Liver (tissue), 9 donors: Measurements from ENCODE around the gene CPLX3. TPM values are rescaled to one million over a fixed set of nuclear protein-coding genes. Genes with fewer than 3 reads are reported as not detected.

Source experiments
- DNase-seq: peaks from one replicate; pipeline ENCODE4 v3.0.0-alpha.2; 2017; ENCODE audit warnings: low spot score
- H3K27ac ChIP-seq, 2 donors: one replicate each; pipeline ENCODE4 v1.7.0; 2013; ENCODE audit warnings: inconsistent platforms in 2 of 2, low read length in 2 of 2, control low read depth in 1 of 2, low read depth in 1 of 2, mild to moderate bottlenecking in 1 of 2
- H3K27me3 ChIP-seq, 4 donors: one replicate each; pipeline versions ENCODE4 v1.6.1 to v1.7.0; 2013; ENCODE audit warnings: low read length in 3 of 4, inconsistent platforms in 1 of 4, mild to moderate bottlenecking in 1 of 4, moderate library complexity in 1 of 4; ENCODE audit not compliant: control insufficient read depth in 4 of 4, insufficient read depth in 4 of 4
- H3K36me3 ChIP-seq, 4 donors: one replicate each; pipeline versions ENCODE4 v1.6.1 to v1.7.0; 2013; ENCODE audit warnings: low read length in 3 of 4, mild to moderate bottlenecking in 3 of 4, low read depth in 1 of 4, moderate library complexity in 1 of 4; ENCODE audit not compliant: control insufficient read depth in 4 of 4, insufficient read depth in 3 of 4
- H3K4me1 ChIP-seq, 4 donors: one replicate each; pipeline versions ENCODE4 v1.6.1 to v1.7.0; 2013; ENCODE audit warnings: low read length in 3 of 4, mild to moderate bottlenecking in 3 of 4, moderate library complexity in 1 of 4; ENCODE audit not compliant: control insufficient read depth in 4 of 4, insufficient read depth in 4 of 4
- H3K4me3 ChIP-seq, 3 donors: one replicate each; pipeline versions ENCODE4 v1.6.1 to v1.7.0; 2013; ENCODE audit warnings: low read length in 3 of 3, control low read depth in 1 of 3, low read depth in 1 of 3, mild to moderate bottlenecking in 1 of 3
- H3K9ac ChIP-seq, 2 donors: one replicate each; pipeline ENCODE4 v1.7.0; 2013; ENCODE audit warnings: low read length in 2 of 2, mild to moderate bottlenecking in 2 of 2, moderate library complexity in 2 of 2, control low read depth in 1 of 2, low read depth in 1 of 2
- H3K9me3 ChIP-seq, 4 donors: one replicate each; pipeline versions ENCODE4 v1.6.1 to v1.7.0; 2013; ENCODE audit warnings: low read length in 3 of 4; ENCODE audit not compliant: control insufficient read depth in 4 of 4
- EGR1 ChIP-seq, 2 donors: IDR thresholded peaks; 2 replicates each; pipeline ENCODE4 v1.6.1; 2016 to 2018; ENCODE audit warnings: antibody characterized with exemption in 2 of 2, low read depth in 2 of 2
- FOXA1 ChIP-seq: IDR thresholded peaks from 2 replicates; pipeline ENCODE4 v1.6.1; 2016; ENCODE audit warnings: antibody characterized with exemption
- HNF4A ChIP-seq, 2 donors: conservative IDR thresholded peaks; 2 replicates each; pipeline ENCODE4 v1.6.1; 2016; ENCODE audit warnings: antibody characterized with exemption in 2 of 2, mild to moderate bottlenecking in 2 of 2
- NR2F2 ChIP-seq: IDR thresholded peaks from 2 replicates; pipeline ENCODE4 v1.6.1; 2016; ENCODE audit warnings: antibody characterized with exemption
- RAD21 ChIP-seq, 2 donors: IDR thresholded peaks; 2 replicates each; pipeline ENCODE4 v1.6.1; 2016; ENCODE audit warnings: antibody characterized with exemption in 2 of 2, mild to moderate bottlenecking in 2 of 2
- RXRA ChIP-seq, 2 donors: IDR thresholded peaks; 2 replicates each; pipeline ENCODE4 v1.6.1; 2017 to 2018; ENCODE audit warnings: antibody characterized with exemption in 2 of 2, mild to moderate bottlenecking in 1 of 2
- SP1 ChIP-seq: IDR thresholded peaks from 2 replicates; pipeline ENCODE4 v1.6.1; 2018; ENCODE audit warnings: antibody characterized with exemption, mild to moderate bottlenecking
- TAF1 ChIP-seq: conservative IDR thresholded peaks from 2 replicates; pipeline ENCODE4 v1.6.1; 2016; ENCODE audit warnings: antibody characterized with exemption, mild to moderate bottlenecking
- YY1 ChIP-seq: IDR thresholded peaks from 2 replicates; pipeline ENCODE4 v1.6.1; 2016; ENCODE audit warnings: antibody characterized with exemption, mild to moderate bottlenecking
- WGBS: extraction: QIAGEN DNeasy Blood & Tissue Kit; methylation state at CpG from one replicate; pipeline ENCODE4 v1.1.7; 2013; 5-methylcytosine and 5-hydroxymethylcytosine counted together
- polyA plus RNA-seq, 2 donors: library from polyadenylated mRNA; stranded (reverse) in 1 of 2; unstranded in 1 of 2; fragments of 200-250 nt in 1 of 2; fragments of >200 nt in 1 of 2; fragmentation: Nextera tagmentation in 1 of 2; extraction: Ambion mirVana in 1 of 2; gene quantifications; one replicate each; pipeline versions ENCODE4 v1.2.1 to v1.2.3, GENCODE V29; 2013 to 2015
- total RNA-seq, 2 donors: library from RNA; depleted of rRNA; stranded (reverse); fragments of >200 nt; gene quantifications; one replicate each; pipeline ENCODE4 v1.2.3, GENCODE V29; 2014
- TF ChIP-seq, protein P1 (sequence below): IDR thresholded peaks from 2 replicates; pipeline ENCODE4 v1.6.1; 2016; ENCODE audit warnings: antibody characterized with exemption
- TF ChIP-seq, protein P2 (sequence below): fragments of 150-350 bp; IDR thresholded peaks from 2 replicates; pipeline ENCODE4 v1.5.1; 2017; ENCODE audit warnings: improper control_type of control experiment, low read depth, low read length; ENCODE audit not compliant: missing input control
- TF ChIP-seq, protein P3 (sequence below): IDR thresholded peaks from 2 replicates; pipeline ENCODE4 v1.6.1; 2016; ENCODE audit warnings: antibody characterized with exemption
- TF ChIP-seq, protein P4 (sequence below): IDR thresholded peaks from 2 replicates; pipeline ENCODE4 v1.6.1; 2016; ENCODE audit warnings: antibody characterized with exemption
- donor health status: healthy.
- donor health status: healthy.
- donor health status: healthy.
- donor health status: healthy.
- donor health status: healthy.

Gene CPLX3
- total and polyA plus RNA-seq, 4 donors, result not detected

DNA sequence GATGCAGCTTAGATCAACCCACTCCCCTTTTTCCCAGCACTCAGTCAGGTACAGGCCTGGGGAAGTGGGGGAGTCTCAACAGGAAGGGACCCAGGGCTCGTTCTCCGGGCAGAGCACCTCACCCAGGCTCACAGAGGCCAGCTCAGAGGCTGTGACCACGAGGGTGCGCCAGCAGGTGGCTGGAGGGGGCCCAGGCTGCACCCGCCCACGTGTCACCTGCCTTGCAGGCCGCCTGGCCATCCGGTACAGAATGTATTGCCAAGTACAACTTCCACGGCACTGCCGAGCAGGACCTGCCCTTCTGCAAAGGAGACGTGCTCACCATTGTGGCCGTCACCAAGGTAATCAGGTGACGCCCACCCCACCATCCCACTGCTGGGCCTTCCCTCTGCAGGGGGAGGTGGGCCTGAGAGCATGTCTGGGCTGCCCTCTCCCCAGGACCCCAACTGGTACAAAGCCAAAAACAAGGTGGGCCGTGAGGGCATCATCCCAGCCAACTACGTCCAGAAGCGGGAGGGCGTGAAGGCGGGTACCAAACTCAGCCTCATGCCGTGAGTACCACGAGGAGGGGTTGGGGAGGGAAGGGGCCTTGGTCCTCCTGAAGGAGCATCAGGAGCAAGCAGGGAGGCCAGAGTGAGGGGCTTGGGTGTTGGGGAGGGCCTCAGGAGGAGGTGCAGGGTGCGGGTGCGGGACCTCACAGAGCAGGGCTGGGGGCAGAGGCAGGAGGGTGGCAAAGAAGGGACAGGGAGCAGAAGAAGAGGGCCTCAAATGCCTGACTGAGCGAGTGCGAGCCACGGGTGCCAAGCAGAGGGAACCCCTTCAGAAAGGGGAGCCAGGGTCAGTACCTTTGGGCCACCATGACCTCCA lies 27.8 kb upstream of the CPLX3 start:
- Histone ChIP-seq H3K4me1 (peaks cover 23 to 62% (median 51%) of the 10 kb centered on the region in 4 donors), H3K36me3 (peaks cover 6 to 32% (median 20%) of the 10 kb centered on the region in 4 donors), H3K9ac (peak overlapping the region in 1 of 2 donors; percentile 62), H3K4me3 (no peak overlapping the region), H3K27me3 (no peaks in the 10 kb centered on the region), H3K9me3 (no peaks in the 10 kb centered on the region), H3K27ac (peak overlapping the region; percentile 76 to 77)
- 51% methylated on average over 25 of the region's 25 CpGs for WGBS
- no peak for DNase-seq
- TF ChIP-seq RAD21 (IDR thresholded peaks at IDR 0.05) (peak; percentile 39 to 55), YY1 (peak; percentile 55), TAF1 (no peak), SP1 (peak; percentile 40), RXRA (IDR thresholded peaks at IDR 0.05) (peak in 1 of 2 donors; percentile 77), HNF4A (conservative IDR thresholded peaks at IDR 0.05) (peak in 1 of 2 donors; percentile 71), EGR1 (IDR thresholded peaks at IDR 0.05; ENCODE audit: low read depth in 2 of 2) (peak in 1 of 2 donors; percentile 86)
- TF ChIP-seq, protein P1, sequence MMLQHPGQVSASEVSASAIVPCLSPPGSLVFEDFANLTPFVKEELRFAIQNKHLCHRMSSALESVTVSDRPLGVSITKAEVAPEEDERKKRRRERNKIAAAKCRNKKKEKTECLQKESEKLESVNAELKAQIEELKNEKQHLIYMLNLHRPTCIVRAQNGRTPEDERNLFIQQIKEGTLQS, result no peak
- TF ChIP-seq, protein P2, sequence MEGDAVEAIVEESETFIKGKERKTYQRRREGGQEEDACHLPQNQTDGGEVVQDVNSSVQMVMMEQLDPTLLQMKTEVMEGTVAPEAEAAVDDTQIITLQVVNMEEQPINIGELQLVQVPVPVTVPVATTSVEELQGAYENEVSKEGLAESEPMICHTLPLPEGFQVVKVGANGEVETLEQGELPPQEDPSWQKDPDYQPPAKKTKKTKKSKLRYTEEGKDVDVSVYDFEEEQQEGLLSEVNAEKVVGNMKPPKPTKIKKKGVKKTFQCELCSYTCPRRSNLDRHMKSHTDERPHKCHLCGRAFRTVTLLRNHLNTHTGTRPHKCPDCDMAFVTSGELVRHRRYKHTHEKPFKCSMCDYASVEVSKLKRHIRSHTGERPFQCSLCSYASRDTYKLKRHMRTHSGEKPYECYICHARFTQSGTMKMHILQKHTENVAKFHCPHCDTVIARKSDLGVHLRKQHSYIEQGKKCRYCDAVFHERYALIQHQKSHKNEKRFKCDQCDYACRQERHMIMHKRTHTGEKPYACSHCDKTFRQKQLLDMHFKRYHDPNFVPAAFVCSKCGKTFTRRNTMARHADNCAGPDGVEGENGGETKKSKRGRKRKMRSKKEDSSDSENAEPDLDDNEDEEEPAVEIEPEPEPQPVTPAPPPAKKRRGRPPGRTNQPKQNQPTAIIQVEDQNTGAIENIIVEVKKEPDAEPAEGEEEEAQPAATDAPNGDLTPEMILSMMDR, result peak; percentile 23
- TF ChIP-seq, protein P3, sequence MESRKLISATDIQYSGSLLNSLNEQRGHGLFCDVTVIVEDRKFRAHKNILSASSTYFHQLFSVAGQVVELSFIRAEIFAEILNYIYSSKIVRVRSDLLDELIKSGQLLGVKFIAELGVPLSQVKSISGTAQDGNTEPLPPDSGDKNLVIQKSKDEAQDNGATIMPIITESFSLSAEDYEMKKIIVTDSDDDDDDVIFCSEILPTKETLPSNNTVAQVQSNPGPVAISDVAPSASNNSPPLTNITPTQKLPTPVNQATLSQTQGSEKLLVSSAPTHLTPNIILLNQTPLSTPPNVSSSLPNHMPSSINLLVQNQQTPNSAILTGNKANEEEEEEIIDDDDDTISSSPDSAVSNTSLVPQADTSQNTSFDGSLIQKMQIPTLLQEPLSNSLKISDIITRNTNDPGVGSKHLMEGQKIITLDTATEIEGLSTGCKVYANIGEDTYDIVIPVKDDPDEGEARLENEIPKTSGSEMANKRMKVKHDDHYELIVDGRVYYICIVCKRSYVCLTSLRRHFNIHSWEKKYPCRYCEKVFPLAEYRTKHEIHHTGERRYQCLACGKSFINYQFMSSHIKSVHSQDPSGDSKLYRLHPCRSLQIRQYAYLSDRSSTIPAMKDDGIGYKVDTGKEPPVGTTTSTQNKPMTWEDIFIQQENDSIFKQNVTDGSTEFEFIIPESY, result no peak
- TF ChIP-seq, protein P4, sequence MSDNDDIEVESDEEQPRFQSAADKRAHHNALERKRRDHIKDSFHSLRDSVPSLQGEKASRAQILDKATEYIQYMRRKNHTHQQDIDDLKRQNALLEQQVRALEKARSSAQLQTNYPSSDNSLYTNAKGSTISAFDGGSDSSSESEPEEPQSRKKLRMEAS, result peak; percentile 94

DNA sequence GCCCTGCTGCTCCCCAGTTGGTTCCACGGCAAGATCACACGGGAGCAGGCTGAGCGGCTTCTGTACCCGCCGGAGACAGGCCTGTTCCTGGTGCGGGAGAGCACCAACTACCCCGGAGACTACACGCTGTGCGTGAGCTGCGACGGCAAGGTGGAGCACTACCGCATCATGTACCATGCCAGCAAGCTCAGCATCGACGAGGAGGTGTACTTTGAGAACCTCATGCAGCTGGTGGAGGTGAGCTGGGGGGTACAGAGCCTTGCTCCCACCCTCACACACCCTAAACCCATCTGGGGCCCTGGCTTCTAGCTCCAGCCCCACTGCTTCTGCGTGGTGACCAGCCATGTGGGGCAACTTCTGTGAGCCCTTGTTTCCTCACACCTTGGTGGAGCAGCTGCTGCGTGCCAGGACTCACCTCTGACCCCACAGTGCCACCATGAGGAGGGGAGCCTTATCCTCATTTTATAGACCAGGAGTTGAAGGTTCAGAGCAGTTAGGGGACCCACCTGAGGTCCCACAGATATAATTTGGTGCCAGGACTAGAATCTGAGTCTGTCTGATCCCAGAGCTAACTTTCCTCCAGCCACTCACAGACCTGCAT lies 27.1 kb upstream of the CPLX3 start:
- H3K9ac ChIP-seq, result peak overlapping the region in 1 of 2 donors; percentile 10

More for the DNA sequence above, 27.1 kb upstream of the CPLX3 start:
- 81% methylated on average over 16 of the region's 16 CpGs for WGBS
- Histone ChIP-seq H3K27me3 (no peaks in the 10 kb centered on the region), H3K27ac (peak overlapping the region; percentile 76 to 77), H3K9me3 (no peaks in the 10 kb centered on the region), H3K36me3 (peaks cover 8 to 39% (median 27%) of the 10 kb centered on the region in 4 donors), H3K4me3 (no peak overlapping the region), H3K4me1 (peaks cover 23 to 61% (median 51%) of the 10 kb centered on the region in 4 donors)
- DNase-seq, result no peak
- TF ChIP-seq, protein P4, result peak; percentile 42
- TF ChIP-seq, protein P2, result peak; percentile 12
- no peak for TF ChIP-seq FOXA1
- TF ChIP-seq NR2F2, result peak; percentile 9
